ENCODE results near the gene P2RY6.

GRCh38 chr11:73343076-73343873 lies 71.1 kb downstream of the P2RY6 start:
- TF ChIP-seq CTCF (IDR thresholded peaks at IDR 0.05): peak; percentile 22
- no peak for TF ChIP-seq ZFX (IDR thresholded peaks at IDR 0.05; ENCODE audit: borderline replicate concordance)
